Cardiac fibroblast (primary cell): Measurements from ENCODE around the gene DFFA.
"Not testable (repeated sequence)": the region's sequence is repeated elsewhere in the genome, so short reads cannot be mapped to it uniquely, and the experiment has no call there.

ENCODE experiments used
- DNase-seq, 2 donors: peaks; one replicate each; pipeline versions ENCODE4 v3.0.0 to v3.0.0-alpha.2; 2010; ENCODE audit warnings: low read depth in 2 of 2
- H3K4me3 ChIP-seq, 2 donors: replicated peaks in 1 of 2; 1 replicate in 1 of 2; 2 replicates in 1 of 2; pipeline ENCODE4 v1.5.1; 2011; ENCODE audit warnings: low read depth in 2 of 2, low read length in 2 of 2, mild to moderate bottlenecking in 2 of 2, moderate library complexity in 1 of 2
- CTCF ChIP-seq: IDR thresholded peaks from one replicate; pipeline ENCODE4 v1.5.1; 2011; ENCODE audit warnings: low read depth, mild to moderate bottlenecking, low read length, inconsistent platforms

Gene DFFA

GRCh38 chr1:10475510-10475909 is 3.2 kb upstream of the DFFA start:
- H3K4me3 ChIP-seq: peak overlapping the region; percentile 89 to 96
- TF ChIP-seq CTCF: no peak
- DNase-seq: no peak

GRCh38 chr1:10474613-10475507 is 2.5 kb upstream of the DFFA start, which contains the start of gene PEX14:
Gene PEX14 (plus strand): TSS chr1:10474950. CDS start chr1:10474967, 17 bp downstream.
- no peak for TF ChIP-seq CTCF
- DNase-seq: peak; percentile 83 to 85
- peak within 1 kb of the TSS; percentile 89 to 96 for H3K4me3 ChIP-seq

GRCh38 chr1:10474309-10474612 is 1.9 kb upstream of the DFFA start:
- not testable (repeated sequence) for DNase-seq
- H3K4me3 ChIP-seq: peak overlapping the region; percentile 89 to 96

GRCh38 chr1:10473145-10473765 is 926 bp upstream of the DFFA start:
- TF ChIP-seq CTCF: no peak
- no peak overlapping the region for H3K4me3 ChIP-seq
- no peak for DNase-seq

- DNase-seq: peak in 1 of 2 donors; percentile 44
- peak overlapping the region; percentile 78 to 86 for H3K4me3 ChIP-seq
- TF ChIP-seq CTCF: no peak
These were observed 714 bp downstream of the DFFA start for GRCh38 chr1:10471411-10472219.

- TF ChIP-seq CTCF: no peak
- no peak for DNase-seq
- no peak overlapping the region for H3K4me3 ChIP-seq
These were observed 2.3 kb downstream of the DFFA start for GRCh38 chr1:10470043-10470442.

- H3K4me3 ChIP-seq: no peak overlapping the region
- no peak for TF ChIP-seq CTCF
- DNase-seq: no peak
These were observed 5.3 kb downstream of the DFFA start for GRCh38 chr1:10467078-10467477.
